Measurements from ENCODE around the gene AASDH.

DNA sequence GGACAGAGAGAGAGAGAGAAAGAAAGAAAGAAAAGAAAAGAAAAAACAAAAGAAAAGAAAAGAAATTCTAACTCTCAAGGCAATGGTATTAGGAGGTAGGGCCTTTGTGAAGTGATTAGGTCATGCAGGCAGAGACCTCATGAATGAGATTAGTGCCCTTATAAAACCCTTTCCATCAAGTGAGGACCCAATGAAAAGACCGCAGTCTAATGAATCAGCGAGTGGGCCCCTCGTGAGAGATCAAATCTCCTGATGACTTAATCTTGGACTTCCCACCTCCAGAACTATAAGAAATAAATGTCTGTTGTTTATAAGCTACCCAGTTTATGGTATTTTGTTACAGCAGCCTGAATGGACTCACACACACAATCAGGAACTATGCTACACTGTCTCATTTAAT, 16.9 kb downstream of the AASDH start:
- TF ChIP-seq CTCF (conservative IDR thresholded peaks at IDR 0.05; ENCODE audit: low read depth, low read length) (no peak), EZH2phosphoT487 (IDR thresholded peaks at IDR 0.05; ENCODE audit: borderline replicate concordance, low read length) (no peak), EZH2 (IDR thresholded peaks at IDR 0.05; ENCODE audit: low read length, unreplicated experiment) (no peak)
